GM18951 (cell line): ENCODE data around the gene RPTOR.

Experiments used
- POLR2A ChIP-seq: IDR thresholded peaks from 4 replicates; pipeline ENCODE4 v1.6.1; 2011; ENCODE audit warnings: mild to moderate bottlenecking; ENCODE audit not compliant: insufficient read length, insufficient read depth; ENCODE audit errors: extremely low read depth
- in situ Hi-C: fragments of 300-500 bp; cut with MboI; formaldehyde crosslinking; loops from one replicate; pipeline ENCODE4 v1.12.0; 2022; ENCODE audit warnings: low sequenced_read_pairs, mixed read lengths, inconsistent platforms; ENCODE audit not compliant: unreplicated experiment

RPTOR gene

GRCh38 chr17:80780381-80781198, 236.0 kb downstream of the RPTOR start:
- no peak for TF ChIP-seq POLR2A
- in situ Hi-C loops, result no loop called here

DNA sequence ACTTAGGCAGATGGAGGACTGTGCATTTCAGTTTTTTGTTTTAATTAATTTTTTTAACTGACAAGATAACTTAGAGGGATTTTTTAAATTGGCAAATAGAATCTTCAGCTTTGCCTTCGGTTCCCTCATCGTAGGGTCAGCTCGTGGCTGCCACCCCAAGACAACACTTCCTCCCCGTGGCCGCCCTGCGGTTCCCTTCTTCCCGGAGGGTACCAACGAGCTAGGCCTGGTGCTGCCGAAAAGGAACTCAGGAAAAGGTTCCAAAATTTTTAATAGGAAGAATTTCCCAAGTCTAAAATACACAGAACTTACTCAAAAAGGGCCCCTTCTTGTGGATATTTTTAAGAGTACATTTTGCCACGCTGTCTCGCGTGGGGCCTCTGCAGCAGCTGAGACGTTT, 236.6 kb downstream of the RPTOR start:
- in situ Hi-C loops, result no loop called here
- no peak for TF ChIP-seq POLR2A

DNA sequence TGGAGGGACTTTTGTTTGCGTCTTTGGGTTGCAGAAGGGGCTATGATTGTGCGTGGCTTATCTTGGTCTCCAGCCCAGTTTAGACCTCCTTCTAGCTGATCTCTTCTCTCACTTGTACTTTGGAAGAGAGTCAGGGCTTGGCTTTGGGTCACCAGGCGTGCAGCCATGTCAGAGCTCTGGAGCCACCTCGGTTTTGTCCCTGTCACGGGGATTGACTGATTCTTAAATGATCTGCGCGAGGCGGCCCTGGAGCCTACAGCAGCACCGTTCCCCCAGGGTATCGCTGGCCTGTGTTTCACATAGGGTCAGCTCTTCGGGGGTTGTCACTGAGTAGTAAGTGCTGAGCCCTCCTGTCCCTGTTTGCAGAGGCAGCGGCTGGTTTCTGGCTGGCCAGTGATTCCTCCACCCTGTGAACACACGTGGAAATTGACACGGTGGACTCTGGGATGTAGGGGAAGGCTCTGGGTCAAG, 237.2 kb downstream of the RPTOR start:
- no peak for TF ChIP-seq POLR2A
- in situ Hi-C loops, result no loop called here

- TF ChIP-seq POLR2A, result no peak
- in situ Hi-C loops, result no loop called here
Measured at GRCh38 chr17:80782536-80783427, 238.1 kb downstream of the RPTOR start.

DNA sequence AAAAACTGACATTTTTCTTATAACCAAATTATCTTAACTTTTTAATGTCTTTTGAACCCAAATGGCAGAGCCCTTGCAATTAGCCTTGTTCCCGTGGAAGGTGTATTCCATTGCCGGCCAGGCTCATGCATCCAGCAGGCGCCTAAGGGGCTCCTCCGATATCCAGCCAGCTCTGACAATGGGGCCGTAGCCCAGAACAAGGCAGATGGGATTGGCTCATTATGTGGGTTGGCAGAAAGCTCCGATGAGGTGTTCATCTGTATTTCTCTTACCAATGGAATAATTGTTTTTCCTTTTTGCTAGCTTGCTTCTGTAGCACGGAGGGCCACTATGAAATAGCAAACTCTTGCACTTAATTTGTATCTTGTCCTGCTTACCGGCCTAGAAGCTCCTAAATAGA, 238.8 kb downstream of the RPTOR start:
- no peak for TF ChIP-seq POLR2A
- in situ Hi-C loops, result no loop called here

DNA sequence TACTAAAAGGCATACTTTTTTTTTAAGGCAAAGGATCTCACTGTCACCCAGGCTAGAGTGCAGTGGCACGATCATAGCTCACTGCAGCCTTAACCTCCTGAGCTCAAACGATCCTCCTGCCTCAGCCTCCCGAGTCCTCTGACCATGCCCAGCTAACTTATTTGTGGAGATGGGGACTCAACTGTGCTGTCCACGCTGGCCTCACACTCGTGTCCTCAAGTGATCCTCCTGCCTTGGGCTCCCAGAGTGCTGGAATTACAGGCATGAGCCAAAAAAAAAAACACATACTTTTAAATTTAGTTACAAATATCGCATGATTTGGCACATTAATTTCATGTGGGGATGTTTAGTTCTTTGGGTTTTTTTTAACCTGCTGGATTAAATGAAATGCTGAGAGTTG, 239.3 kb downstream of the RPTOR start:
- in situ Hi-C loops, result no loop called here
- TF ChIP-seq POLR2A, result no peak

DNA sequence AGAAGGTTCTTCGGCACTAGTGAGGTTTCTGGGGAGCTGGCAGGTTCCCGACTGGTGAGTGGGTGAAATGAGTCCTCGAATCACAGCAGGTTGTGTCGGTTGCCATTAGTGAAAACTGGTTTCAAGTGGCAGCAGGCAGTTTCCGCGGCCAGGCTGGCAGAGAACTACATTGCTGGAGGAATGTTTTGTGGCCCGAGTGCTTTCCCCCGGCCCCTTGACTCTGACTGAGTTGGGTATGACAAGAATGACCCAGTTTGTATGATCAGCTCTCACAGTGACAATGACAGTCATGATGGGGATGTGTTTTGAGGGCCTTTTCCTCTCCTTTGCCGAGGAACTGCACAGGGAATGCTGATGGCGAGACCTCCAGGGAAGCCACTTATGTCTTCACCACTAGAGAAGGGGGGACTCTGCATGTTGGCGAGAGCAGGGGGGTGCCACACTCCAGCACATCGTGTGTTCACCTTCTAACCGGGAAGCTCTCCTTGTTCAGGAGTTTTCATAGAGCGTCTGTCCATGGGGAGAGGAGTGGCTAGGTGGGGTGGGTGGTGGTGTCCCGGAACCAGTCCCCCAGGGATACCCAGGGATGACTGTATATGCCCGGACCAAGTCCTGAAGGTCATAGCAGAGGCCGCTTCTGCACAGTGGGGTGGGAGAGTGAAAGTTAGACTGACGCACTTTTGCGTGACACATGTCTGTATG, 241.0 kb downstream of the RPTOR start:
- TF ChIP-seq POLR2A, result no peak
- in situ Hi-C loops, result no loop called here

DNA sequence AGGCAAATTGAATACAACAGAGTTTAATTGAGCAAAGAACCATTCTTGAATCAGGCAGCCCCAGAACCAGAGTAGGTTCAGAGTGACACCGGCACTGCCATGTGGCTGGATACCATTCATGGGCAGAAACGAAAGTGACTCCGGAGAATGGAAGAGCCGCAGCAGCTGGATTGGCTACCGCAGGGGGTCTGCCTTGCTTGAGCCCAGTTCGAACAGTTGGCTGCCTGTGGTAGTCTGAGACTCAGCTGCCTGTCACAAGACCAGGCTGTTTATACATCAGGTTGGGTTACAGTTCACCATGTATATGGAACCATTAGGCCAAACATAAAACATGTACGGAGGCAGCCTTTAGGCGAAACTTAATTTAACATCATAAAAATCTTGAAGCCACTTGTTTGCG, 241.8 kb downstream of the RPTOR start:
- no peak for TF ChIP-seq POLR2A
- in situ Hi-C loops, result no loop called here

- in situ Hi-C loops, result no loop called here
- no peak for TF ChIP-seq POLR2A
Measured at GRCh38 chr17:80786887-80787286, 242.2 kb downstream of the RPTOR start.

DNA sequence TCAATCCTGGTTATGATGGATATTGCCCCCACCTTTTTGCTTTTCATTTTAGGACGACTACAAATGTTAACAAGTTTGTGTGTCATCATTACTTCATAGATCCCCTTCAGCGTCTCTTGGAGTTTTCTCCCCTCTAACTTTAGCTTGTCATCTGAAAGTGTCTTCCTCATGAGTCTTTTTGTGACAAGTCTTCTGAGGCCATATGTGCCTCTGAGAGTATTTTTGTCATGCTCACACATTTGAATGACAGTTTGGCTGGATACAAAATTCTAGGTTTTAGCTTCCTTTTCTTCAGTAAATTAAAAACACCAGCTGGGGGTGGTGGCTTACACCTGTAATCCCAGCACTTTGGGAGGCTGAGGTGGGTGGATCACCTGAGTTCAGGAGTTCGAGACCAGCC, 243.2 kb downstream of the RPTOR start:
- no peak for TF ChIP-seq POLR2A
- in situ Hi-C loops, result no loop called here

DNA sequence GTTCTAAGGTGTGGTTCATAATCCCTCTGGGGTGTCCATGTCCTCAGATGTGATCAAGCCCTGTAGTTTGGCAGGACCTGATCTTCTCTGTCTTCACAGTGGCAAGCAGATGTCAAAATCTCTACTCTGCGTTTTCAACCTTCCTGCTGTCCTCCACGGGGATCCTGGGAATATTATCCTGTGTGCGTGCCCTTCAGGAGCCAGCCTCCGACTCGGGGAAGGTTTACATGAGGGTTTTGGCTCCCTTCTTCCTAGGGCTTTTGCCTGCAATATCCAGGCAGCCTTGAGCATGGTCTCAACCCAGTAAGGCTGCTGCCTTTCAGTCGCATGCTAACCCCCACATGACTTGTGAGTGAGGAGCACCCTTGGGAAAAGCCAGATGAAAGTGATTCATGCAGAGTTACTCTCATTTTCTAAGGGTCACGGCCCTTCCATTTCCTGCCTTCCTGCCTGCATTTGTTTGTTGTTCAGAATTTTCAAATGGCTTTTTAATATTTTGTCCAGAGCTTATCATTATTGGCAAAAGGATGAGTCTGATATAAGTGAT, 244.8 kb downstream of the RPTOR start:
- TF ChIP-seq POLR2A, result no peak
- in situ Hi-C loops, result no loop called here

DNA sequence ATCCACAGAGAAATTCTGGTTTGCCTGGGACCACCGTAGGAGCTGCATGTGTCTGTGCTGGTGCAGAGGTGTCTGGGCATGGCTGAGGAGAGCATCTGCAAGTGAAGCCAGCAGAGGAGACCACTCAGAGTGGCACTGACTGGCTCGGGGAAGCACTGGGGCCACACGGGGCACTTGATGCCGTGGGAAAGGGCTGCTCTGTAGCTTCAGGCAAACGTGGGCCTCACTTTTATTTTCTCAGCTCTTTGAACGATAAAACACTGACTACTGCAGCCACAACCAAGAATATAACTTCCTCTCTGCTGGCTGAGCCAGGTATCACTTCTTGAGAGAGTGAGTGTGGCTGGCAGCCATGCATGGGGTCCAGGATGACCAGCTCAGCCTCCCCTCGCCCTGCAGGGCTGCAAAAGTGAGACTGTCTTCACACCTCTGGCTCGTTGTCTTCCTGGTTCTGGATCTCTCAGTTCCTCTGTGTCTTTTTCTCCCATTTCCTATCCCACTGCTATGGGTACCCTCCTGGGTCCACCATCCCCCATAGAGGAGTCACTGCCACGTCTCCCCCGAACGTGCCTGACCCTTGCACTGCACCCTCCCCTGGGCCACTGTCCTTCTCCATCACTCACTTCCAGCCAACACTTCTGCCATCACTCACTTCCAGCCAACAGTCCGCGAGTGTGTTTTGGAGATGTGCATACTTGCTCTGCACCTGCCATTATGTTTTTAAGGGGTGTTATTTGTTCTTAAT, 245.6 kb downstream of the RPTOR start:
- TF ChIP-seq POLR2A, result no peak
- in situ Hi-C loops, result no loop called here
